Panc1 (cell line): Measurements from ENCODE around the gene CCDC177. TPM values are rescaled to one million over a fixed set of nuclear protein-coding genes. Genes with fewer than 3 reads are reported as not detected.

ENCODE experiments used
- ATAC-seq: fragments of 200-7000 bp; cut with Tn5 transposase; 2 replicates; pipeline ENCODE4 v1.9.1; 2020; ENCODE audit warnings: mild to moderate bottlenecking, moderate library complexity
- BruUV-seq: library from RNA; stranded (reverse); fragments of 400-500 nt; replicated peaks from 2 replicates; lab custom pipeline; 2021; lab: Mats Ljungman, UMichigan
- CTCF ChIA-PET: fragments of 300-600 bp; sonication (Branson Sonifier 250); formaldehyde crosslinking; loops from one replicate; lab custom pipeline; 2022; ENCODE audit warnings: antibody characterized with exemption; lab: Charles Lee
- POLR2A ChIA-PET: fragments of 300-600 bp; sonication (Branson Sonifier 250); formaldehyde crosslinking; loops from one replicate; lab custom pipeline; 2022; ENCODE audit warnings: antibody characterized with exemption; lab: Charles Lee
- DNase-seq: peaks from one replicate; pipeline ENCODE4 v3.0.0-alpha.2; 2010; ENCODE audit warnings: low read depth, low spot score
- H3K27ac ChIP-seq: 2 replicates; pipeline ENCODE4 v1.5.1; 2011; ENCODE audit warnings: mild to moderate bottlenecking, low read length, inconsistent platforms
- H3K27me3 ChIP-seq: fragments of 200-500 bp; sonication (Bioruptor generic); 2 replicates; pipeline ENCODE4 v1.6.0; 2014; ENCODE audit warnings: low read length, inconsistent platforms; ENCODE audit not compliant: control insufficient read depth, insufficient read depth
- H3K36me3 ChIP-seq: fragments of 200-500 bp; sonication (Bioruptor generic); 2 replicates; pipeline ENCODE4 v1.5.1; 2014; ENCODE audit warnings: inconsistent platforms, mild to moderate bottlenecking, low read length, moderate library complexity; ENCODE audit not compliant: control insufficient read depth, insufficient read depth
- H3K4me1 ChIP-seq: 2 replicates; pipeline ENCODE4 v1.5.1; 2011; ENCODE audit warnings: inconsistent platforms, mild to moderate bottlenecking, low read length, moderate library complexity; ENCODE audit not compliant: control insufficient read depth, insufficient read depth
- H3K4me3 ChIP-seq, 2 experiments: 2 replicates each; pipeline ENCODE4 v1.5.1; 2011 to 2012; ENCODE audit warnings: low read depth in 2 of 2, low read length in 2 of 2, mild to moderate bottlenecking in 2 of 2, inconsistent platforms in 1 of 2, moderate library complexity in 1 of 2
- H3K9me3 ChIP-seq: fragments of 200-500 bp; sonication (Bioruptor generic); 2 replicates; pipeline ENCODE4 v1.5.1; 2014; ENCODE audit warnings: low read depth, mild to moderate bottlenecking, inconsistent platforms, low read length, moderate library complexity; ENCODE audit not compliant: control insufficient read depth, insufficient read depth
- CTCF ChIP-seq: fragments of 450-650 bp; IDR thresholded peaks from 2 replicates; pipeline ENCODE4 v1.5.1; 2017; ENCODE audit warnings: mild to moderate bottlenecking
- POLR2AphosphoS5 ChIP-seq: IDR thresholded peaks from 2 replicates; pipeline ENCODE4 v1.6.1; 2012; ENCODE audit warnings: mild to moderate bottlenecking, low read depth, low read length, moderate library complexity
- REST ChIP-seq, 2 experiments: IDR thresholded peaks; 2 replicates each; pipeline ENCODE4 v1.6.1; 2011 to 2012; ENCODE audit warnings: low read depth in 2 of 2, control low read depth in 1 of 2, low read length in 1 of 2, mild to moderate bottlenecking in 1 of 2, moderate library complexity in 1 of 2; ENCODE audit not compliant: insufficient read depth in 1 of 2
- SIN3A ChIP-seq: IDR thresholded peaks from 2 replicates; pipeline ENCODE4 v1.6.1; 2012; ENCODE audit warnings: low read depth, mild to moderate bottlenecking, low read length, moderate library complexity, borderline replicate concordance; ENCODE audit not compliant: insufficient read depth
- TCF7L2 ChIP-seq: IDR thresholded peaks from 2 replicates; pipeline ENCODE4 v1.6.1; 2011; ENCODE audit warnings: mild to moderate bottlenecking, low read depth, low read length, inconsistent platforms
- in situ Hi-C: cut with HindIII; loops from 2 replicates; pipeline ENCODE4 v1.10.0; 2016; ENCODE audit warnings: low sequenced_read_pairs, low pct_unique_long_range_greater_than_20kb
- intact Hi-C: fragments of 100-400 bp; cut with micrococcal nuclease; formaldehyde crosslinking; loops from one replicate; pipeline ENCODE4 v1.10.0; 2022; ENCODE audit not compliant: unreplicated experiment
- total RNA-seq: library from RNA; stranded (reverse); gene quantifications from one replicate; pipeline ENCODE4 v1.2.1, GENCODE V29; 2021; ENCODE audit not compliant: unreplicated experiment

CCDC177 gene
- total RNA-seq, 1 experiment from 2014 or later, result not detected

GRCh38 chr14:69538766-69539165, 35.9 kb downstream of the CCDC177 start:
- DNase-seq, result no peak
- Histone ChIP-seq H3K4me3 (no peak overlapping the region), H3K27ac (no peak overlapping the region), H3K9me3 (no peaks in the 10 kb centered on the region), H3K36me3 (no peaks in the 10 kb centered on the region), H3K4me1 (no peaks in the 10 kb centered on the region), H3K27me3 (no peaks in the 10 kb centered on the region)
- CTCF ChIA-PET, result interaction anchor here (0.6 kb wide), 1 partner anchor 35 kb away, joined by 6 read pairs; no protein-coding TSS in a partner anchor
- intact Hi-C loops (loop anchor here (5.0 kb wide), 1 partner anchor 34 kb away; the partner anchor contains the start of gene CCDC177), in situ Hi-C loops (no loop called here)
- no peak for ATAC-seq
- BruUV-seq, result no TSS peak
- TF ChIP-seq TCF7L2 (no peak), REST (IDR thresholded peaks at IDR 0.05; ENCODE audit: insufficient read depth in 1 of 2, low read depth in 2 of 2, low read length in 1 of 2) (no peak), SIN3A (no peak), CTCF (no peak), POLR2AphosphoS5 (no peak)
- POLR2A ChIA-PET, result no interaction called here

GRCh38 chr14:69537900-69538299, 36.8 kb downstream of the CCDC177 start:
- POLR2A ChIA-PET, result no interaction called here
- DNase-seq (no peak), ATAC-seq (no peak)
- no peak overlapping the region for H3K27ac ChIP-seq
- H3K27me3 ChIP-seq, result no peaks in the 10 kb centered on the region
- BruUV-seq, result no TSS peak
- TF ChIP-seq SIN3A, result no peak
- TF ChIP-seq TCF7L2, result no peak
- no peak for TF ChIP-seq POLR2AphosphoS5
- no peak for TF ChIP-seq REST (IDR thresholded peaks at IDR 0.05; ENCODE audit: insufficient read depth in 1 of 2, low read depth in 2 of 2, low read length in 1 of 2)
- TF ChIP-seq CTCF, result no peak
- no peaks in the 10 kb centered on the region for H3K4me1 ChIP-seq
- H3K9me3 ChIP-seq, result no peaks in the 10 kb centered on the region
- no peak overlapping the region for H3K4me3 ChIP-seq
- no peaks in the 10 kb centered on the region for H3K36me3 ChIP-seq
- in situ Hi-C loops (no loop called here), intact Hi-C loops (loop anchor here (5.0 kb wide), 1 partner anchor 34 kb away; the partner anchor contains the start of gene CCDC177)
- CTCF ChIA-PET, result no interaction called here
